SK-N-SH (cell line): Measurements from ENCODE around the gene RAB25. TPM values are rescaled to one million over a fixed set of nuclear protein-coding genes. Genes with fewer than 3 reads are reported as not detected.

Experiments used
- CTCF ChIA-PET: fragments of 300-600, 350-600 bp; formaldehyde crosslinking; extraction: SDS; loops from one replicate; lab custom pipeline; 2021; lab: Yijun Ruan, JAX
- POLR2A ChIA-PET: fragments of 350-600 bp; sonication (Branson Sonifier 250); formaldehyde crosslinking; extraction: SDS; loops from one replicate; lab custom pipeline; 2020; ENCODE audit warnings: antibody characterized with exemption, inconsistent platforms; lab: Yijun Ruan, JAX
- DNase-seq: peaks from one replicate; pipeline ENCODE4 v3.0.0; 2012
- H2AFZ ChIP-seq: fragments of 200-600 bp; sonication (generic); 2 replicates; pipeline ENCODE4 v1.8.1; 2016; ENCODE audit warnings: antibody characterized with exemption, mild to moderate bottlenecking, low read depth
- H3F3A ChIP-seq: fragments of 200-600 bp; sonication (generic); replicated peaks from 2 replicates; pipeline ENCODE3; 2016; ENCODE audit warnings: antibody characterized with exemption, mild to moderate bottlenecking; ENCODE audit not compliant: insufficient read depth
- H3K27ac ChIP-seq, 2 experiments: fragments of 200-500 bp in 1 of 2; fragments of 200-600 bp in 1 of 2; sonication (Bioruptor generic) in 1 of 2; sonication (generic), shearing (Covaris generic) in 1 of 2; 2 replicates each; pipeline versions ENCODE4 v1.5.1 to v1.6.1; 2014 to 2016; ENCODE audit warnings: low read depth in 2 of 2, inconsistent platforms in 1 of 2, low read length in 1 of 2, mild to moderate bottlenecking in 1 of 2, mixed read lengths in 1 of 2
- H3K27me3 ChIP-seq: fragments of 200-600 bp; sonication (generic), shearing (Covaris generic); 2 replicates; pipeline ENCODE4 v1.6.1; 2016; ENCODE audit warnings: mixed run types; ENCODE audit not compliant: insufficient read depth
- H3K36me3 ChIP-seq, 2 experiments: fragments of 200-500 bp in 1 of 2; fragments of 200-600 bp in 1 of 2; sonication (Bioruptor generic) in 1 of 2; sonication (generic) in 1 of 2; replicated peaks in 1 of 2; 2 replicates each; pipeline versions ENCODE3 to v1.5.1; 2014 to 2016; ENCODE audit warnings: low read length in 1 of 2, mild to moderate bottlenecking in 1 of 2; ENCODE audit not compliant: insufficient read depth in 2 of 2, control insufficient read depth in 1 of 2
- H3K4me1 ChIP-seq, 2 experiments: fragments of 200-500 bp in 1 of 2; fragments of 200-600 bp in 1 of 2; sonication (Bioruptor generic) in 1 of 2; sonication (generic), shearing (Covaris generic) in 1 of 2; 2 replicates each; pipeline versions ENCODE4 v1.5.1 to v1.6.1; 2014 to 2016; ENCODE audit warnings: low read depth in 1 of 2, low read length in 1 of 2, mixed run types in 1 of 2; ENCODE audit not compliant: insufficient read depth in 2 of 2, control insufficient read depth in 1 of 2
- H3K4me2 ChIP-seq: fragments of 200-600 bp; sonication (generic), shearing (Covaris generic); 2 replicates; pipeline ENCODE4 v1.6.1; 2017; ENCODE audit warnings: mixed run types
- H3K4me3 ChIP-seq, 2 experiments: fragments of 200-500 bp in 1 of 2; fragments of 200-600 bp in 1 of 2; sonication (Bioruptor generic) in 1 of 2; sonication (generic), shearing (Covaris generic) in 1 of 2; 2 replicates each; pipeline versions ENCODE4 v1.5.1 to v1.8.1; 2014 to 2016; ENCODE audit warnings: low read depth in 2 of 2, inconsistent platforms in 1 of 2, low read length in 1 of 2, mild to moderate bottlenecking in 1 of 2, mixed read lengths in 1 of 2, moderate library complexity in 1 of 2
- H3K79me2 ChIP-seq: fragments of 200-600 bp; sonication (generic); 2 replicates; pipeline ENCODE4 v1.8.1; 2017; ENCODE audit warnings: mild to moderate bottlenecking; ENCODE audit not compliant: insufficient read depth
- H3K9ac ChIP-seq: fragments of 200-600 bp; sonication (generic); 2 replicates; pipeline ENCODE4 v1.6.1; 2017; ENCODE audit warnings: mixed run types
- H3K9me2 ChIP-seq: fragments of 200-600 bp; sonication (generic); 2 replicates; pipeline ENCODE4 v1.6.1; 2017; ENCODE audit warnings: mixed run types
- H3K9me3 ChIP-seq: fragments of 200-600 bp; sonication (generic); 2 replicates; pipeline ENCODE4 v1.6.1; 2017; ENCODE audit warnings: mixed run types, mild to moderate bottlenecking, moderate library complexity
- H4K20me1 ChIP-seq: fragments of 200-600 bp; sonication (generic); 2 replicates; pipeline ENCODE4 v1.6.1; 2017; ENCODE audit warnings: mild to moderate bottlenecking, mixed run types; ENCODE audit not compliant: insufficient read depth
- CHD2 ChIP-seq: fragments of 150-350 bp; IDR thresholded peaks from 2 replicates; pipeline ENCODE4 v1.6.1; 2018; ENCODE audit warnings: low read length; ENCODE audit not compliant: partially characterized antibody
- CTCF ChIP-seq: fragments of 200-600 bp; sonication (generic); IDR thresholded peaks from 2 replicates; pipeline ENCODE4 v1.6.1; 2017; ENCODE audit warnings: antibody characterized with exemption, mild to moderate bottlenecking, moderate library complexity
- ELF1 ChIP-seq: IDR thresholded peaks from 2 replicates; pipeline ENCODE4 v1.4.0; 2012
- EP300 ChIP-seq, 2 experiments: IDR thresholded peaks; 2 replicates each; pipeline versions ENCODE4 v1.4.0 to v1.6.1; 2012; ENCODE audit warnings: borderline replicate concordance in 1 of 2, low read depth in 1 of 2, low read length in 1 of 2
- GABPA ChIP-seq: IDR thresholded peaks from 2 replicates; pipeline ENCODE4 v1.4.0; 2012; ENCODE audit warnings: low read depth, mild to moderate bottlenecking
- IRF3 ChIP-seq: fragments of 150-350 bp; IDR thresholded peaks from 2 replicates; pipeline ENCODE4 v1.6.1; 2016; ENCODE audit warnings: mild to moderate bottlenecking, low read depth, low read length
- PBX3 ChIP-seq: IDR thresholded peaks from 2 replicates; pipeline ENCODE4; 2012
- REST ChIP-seq: IDR thresholded peaks from 2 replicates; pipeline ENCODE4 v1.6.1; 2012; ENCODE audit warnings: mild to moderate bottlenecking, low read depth, low read length, moderate library complexity
- RFX5 ChIP-seq: IDR thresholded peaks from 2 replicates; pipeline ENCODE4 v1.6.1; 2012; ENCODE audit warnings: mild to moderate bottlenecking, improper control_type of control experiment, low read length
- TAF1 ChIP-seq: IDR thresholded peaks from 2 replicates; pipeline ENCODE4 v1.6.1; 2012; ENCODE audit warnings: low read depth, mild to moderate bottlenecking, low read length, moderate library complexity, borderline replicate concordance
- YY1 ChIP-seq: IDR thresholded peaks from 2 replicates; pipeline ENCODE4 v1.4.0; 2012; ENCODE audit warnings: low read depth, mild to moderate bottlenecking
- WGBS: methylation state at CpG from one replicate; pipeline ENCODE4 v1.1.6; 2017; ENCODE audit warnings: low lambda C conversion rate; 5-methylcytosine and 5-hydroxymethylcytosine counted together
- polyA plus RNA-seq, 3 experiments: library from polyadenylated mRNA; depleted of rRNA; stranded (reverse); fragments of >200 nt; gene quantifications; 2 replicates each; pipeline ENCODE4 v1.2.3, GENCODE V29; 2012

RAB25 gene
- polyA plus RNA-seq, 1 of the 3 experiments (the other 2 are of a cell fraction) = not detected

GRCh38 chr1:156108057-156108456, 47.1 kb downstream of the RAB25 start:
- H3K9me3 ChIP-seq = no peaks in the 10 kb centered on the region
- no peak overlapping the region for H2AFZ ChIP-seq
- peaks cover 32% of the 10 kb centered on the region for H3K79me2 ChIP-seq
- peaks cover 42 to 54% of the 10 kb centered on the region in 2 experiments for H3K4me1 ChIP-seq
- no peak overlapping the region for H3K4me3 ChIP-seq
- no peaks in the 10 kb centered on the region for H3K9me2 ChIP-seq
- CTCF ChIA-PET = interaction anchor here (6.3 to 29.6 kb wide), 2 partner anchors 12 to 23 kb away, joined by 69 to 1559 read pairs; partner anchors contain the start of gene LMNA
- H3K36me3 ChIP-seq = no peaks in the 10 kb centered on the region
- no peaks in the 10 kb centered on the region for H3K27me3 ChIP-seq
- POLR2A ChIA-PET = no interaction called here
- H3K27ac ChIP-seq = no peak overlapping the region
- 92% methylated on average over 3 of the region's 3 CpGs for WGBS
- TF ChIP-seq YY1 (no peak), CTCF (no peak), REST (no peak), PBX3 (no peak), TAF1 (no peak), CHD2 (no peak), EP300 (IDR thresholded peaks at IDR 0.05; ENCODE audit: borderline replicate concordance in 1 of 2, low read depth in 1 of 2, low read length in 1 of 2) (no peak), GABPA (no peak), IRF3 (no peak), RFX5 (no peak), ELF1 (no peak)
- peaks cover 40% of the 10 kb centered on the region for H3F3A ChIP-seq
- no peaks in the 10 kb centered on the region for H4K20me1 ChIP-seq
- H3K9ac ChIP-seq = no peak overlapping the region
- DNase-seq = no peak
- H3K4me2 ChIP-seq = no peak overlapping the region
